Amniotic epithelial cell (primary cell): ENCODE data around the gene ZDHHC1.

Source experiments
- DNase-seq: peaks from one replicate; pipeline ENCODE4 v3.0.0-alpha.2; 2010; ENCODE audit warnings: low read depth

The ZDHHC1 gene

GRCh38 chr16:67409631-67410030 lies 6.6 kb downstream of the ZDHHC1 start:
- DNase-seq, result no peak

- DNase-seq, result no peak
Measured at GRCh38 chr16:67407788-67408452, 8.4 kb downstream of the ZDHHC1 start.

GRCh38 chr16:67407176-67407787 lies 9.0 kb downstream of the ZDHHC1 start:
- DNase-seq, result no peak

GRCh38 chr16:67406111-67406971 lies 9.9 kb downstream of the ZDHHC1 start:
- peak; percentile 58 for DNase-seq

- no peak for DNase-seq
Measured at GRCh38 chr16:67405336-67405735, 10.9 kb downstream of the ZDHHC1 start.

- DNase-seq, result no peak
Measured at GRCh38 chr16:67404740-67405226, 11.5 kb downstream of the ZDHHC1 start.

- no peak for DNase-seq
Measured at GRCh38 chr16:67403976-67404555, 12.2 kb downstream of the ZDHHC1 start.

GRCh38 chr16:67400901-67401300 lies 15.4 kb downstream of the ZDHHC1 start:
- no peak for DNase-seq

- DNase-seq, result no peak
Measured at GRCh38 chr16:67399749-67400704, 16.2 kb downstream of the ZDHHC1 start.

- no peak for DNase-seq
Measured at GRCh38 chr16:67399218-67399733, 17.0 kb downstream of the ZDHHC1 start.

- no peak for DNase-seq
Measured at GRCh38 chr16:67398546-67399217, 17.6 kb downstream of the ZDHHC1 start.

- no peak for DNase-seq
Measured at GRCh38 chr16:67397812-67398545, 18.3 kb downstream of the ZDHHC1 start.

- no peak for DNase-seq
Measured at GRCh38 chr16:67397036-67397801, 19.1 kb downstream of the ZDHHC1 start.

GRCh38 chr16:67396159-67397035 lies 19.9 kb downstream of the ZDHHC1 start:
- peak; percentile 35 for DNase-seq

GRCh38 chr16:67395458-67396158 lies 20.7 kb downstream of the ZDHHC1 start:
- no peak for DNase-seq

- no peak for DNase-seq
Measured at GRCh38 chr16:67395105-67395457, 21.2 kb downstream of the ZDHHC1 start.
